Left ventricle myocardium inferior (tissue), 1 donor: Measurements from ENCODE around the gene ITGB7. TPM values are rescaled to one million over a fixed set of nuclear protein-coding genes. Genes with fewer than 3 reads are reported as not detected.

Source experiments
- DNase-seq: peaks from one replicate; pipeline ENCODE4 v3.0.0-alpha.2; 2020
- H3K27ac ChIP-seq: fragments of 200-600 bp; replicated peaks from 2 replicates; pipeline ENCODE4 v1.8.0; 2021
- H3K27me3 ChIP-seq: fragments of 200-600 bp; 2 replicates; pipeline ENCODE4 v1.8.0; 2021; ENCODE audit warnings: low read depth
- H3K36me3 ChIP-seq: fragments of 200-600 bp; 2 replicates; pipeline ENCODE4 v1.8.0; 2021
- H3K4me1 ChIP-seq: fragments of 200-600 bp; 2 replicates; pipeline ENCODE4 v1.8.0; 2021
- H3K4me3 ChIP-seq: fragments of 200-600 bp; 2 replicates; pipeline ENCODE4 v1.8.0; 2021; ENCODE audit warnings: mild to moderate bottlenecking, moderate library complexity
- H3K9me3 ChIP-seq: fragments of 200-600 bp; replicated peaks from 2 replicates; pipeline ENCODE4 v1.8.0; 2021
- CTCF ChIP-seq: fragments of 200-600 bp; IDR thresholded peaks from 2 replicates; pipeline ENCODE4 v1.8.0; 2021; ENCODE audit warnings: antibody characterized with exemption, mild to moderate bottlenecking, borderline replicate concordance
- intact Hi-C: fragments of 100-400 bp; cut with micrococcal nuclease; formaldehyde crosslinking; loops from one replicate; pipeline ENCODE4 v1.11.0; 2022
- total RNA-seq: library from RNA; stranded (reverse); fragmentation: NEBNext Ultra II Directional; extraction: Animal tissue kit (Norgen Biotek cat#: 25700); gene quantifications from one replicate; pipeline ENCODE4 v1.2.1, GENCODE V29; 2021
- donor health status: DM: no; HTN: yes; CAD: no; lungs with severe emphysema.

The ITGB7 gene
- total RNA-seq, 1 donor from 2014 or later, result 1.1 TPM

- no peaks in the 10 kb centered on the region for H3K9me3 ChIP-seq
- intact Hi-C loops, result no loop called here
Observed at GRCh38 chr12:53151039-53151438, 56.0 kb downstream of the ITGB7 start.

GRCh38 chr12:53147653-53148052 lies 59.4 kb downstream of the ITGB7 start:
- Histone ChIP-seq H3K4me1 (no peaks in the 10 kb centered on the region), H3K4me3 (no peak overlapping the region), H3K27me3 (no peaks in the 10 kb centered on the region), H3K36me3 (no peaks in the 10 kb centered on the region), H3K27ac (no peak overlapping the region), H3K9me3 (no peaks in the 10 kb centered on the region)
- DNase-seq, result no peak
- intact Hi-C loops, result no loop called here
- no peak for TF ChIP-seq CTCF

More at GRCh38 chr12:53151039-53151438, 56.0 kb downstream of the ITGB7 start:
- Histone ChIP-seq H3K27me3 (no peaks in the 10 kb centered on the region), H3K4me1 (peaks cover 6% of the 10 kb centered on the region), H3K36me3 (no peaks in the 10 kb centered on the region), H3K4me3 (no peak overlapping the region), H3K27ac (no peak overlapping the region)
- no peak for DNase-seq
- no peak for TF ChIP-seq CTCF

GRCh38 chr12:53147181-53147580 lies 59.9 kb downstream of the ITGB7 start:
- intact Hi-C loops, result no loop called here

GRCh38 chr12:53145383-53146260 lies 61.4 kb downstream of the ITGB7 start:
- no peak for TF ChIP-seq CTCF
- intact Hi-C loops, result no loop called here
- H3K4me1 ChIP-seq, result no peaks in the 10 kb centered on the region
- DNase-seq, result no peak
- no peaks in the 10 kb centered on the region for H3K27me3 ChIP-seq
- H3K27ac ChIP-seq, result no peak overlapping the region
- H3K36me3 ChIP-seq, result no peaks in the 10 kb centered on the region
- no peaks in the 10 kb centered on the region for H3K9me3 ChIP-seq
- no peak overlapping the region for H3K4me3 ChIP-seq

More at GRCh38 chr12:53147181-53147580, 59.9 kb downstream of the ITGB7 start:
- no peak for DNase-seq
- H3K27ac ChIP-seq, result no peak overlapping the region
- no peak overlapping the region for H3K4me3 ChIP-seq
- H3K27me3 ChIP-seq, result no peaks in the 10 kb centered on the region
- no peaks in the 10 kb centered on the region for H3K9me3 ChIP-seq
- H3K36me3 ChIP-seq, result no peaks in the 10 kb centered on the region
- no peak for TF ChIP-seq CTCF
- H3K4me1 ChIP-seq, result no peaks in the 10 kb centered on the region

- intact Hi-C loops, result no loop called here
- no peaks in the 10 kb centered on the region for H3K36me3 ChIP-seq
- no peaks in the 10 kb centered on the region for H3K27me3 ChIP-seq
- H3K27ac ChIP-seq, result no peak overlapping the region
- no peaks in the 10 kb centered on the region for H3K4me1 ChIP-seq
- no peak for DNase-seq
- TF ChIP-seq CTCF, result no peak
- no peak overlapping the region for H3K4me3 ChIP-seq
- no peaks in the 10 kb centered on the region for H3K9me3 ChIP-seq
Observed at GRCh38 chr12:53143355-53143754, 63.7 kb downstream of the ITGB7 start.

Other genes with a start within 250 kb of the ITGB7 start
- gene EIF4B, start 200.8 kb downstream of the ITGB7 start, total RNA-seq, result 390 TPM
- gene TNS2, start 157.2 kb downstream of the ITGB7 start, total RNA-seq, result 109 TPM
- gene SPRYD3, start 127.9 kb downstream of the ITGB7 start, total RNA-seq, result 49.1 TPM
- 53.0 TPM for gene IGFBP6, start 109.6 kb downstream of the ITGB7 start, total RNA-seq
- gene SOAT2, start 103.8 kb downstream of the ITGB7 start, total RNA-seq, result not detected
- 26.5 TPM for gene ZNF740, start 26.5 kb downstream of the ITGB7 start, total RNA-seq
- gene CSAD, start 26.3 kb downstream of the ITGB7 start, total RNA-seq, result 12.2 TPM
- 14.9 TPM for gene RARG, start 25.0 kb upstream of the ITGB7 start, total RNA-seq
- gene ESPL1, start 61.0 kb upstream of the ITGB7 start, total RNA-seq, result 0.36 TPM
- 399 TPM for gene PFDN5, start 88.3 kb upstream of the ITGB7 start, total RNA-seq
- gene MYG1, start 92.4 kb upstream of the ITGB7 start, total RNA-seq, result 34.8 TPM
- 45.1 TPM for gene AAAS, start 114.4 kb upstream of the ITGB7 start, total RNA-seq
- gene SP7, start 129.1 kb upstream of the ITGB7 start, total RNA-seq, result not detected
- gene SP1, start 172.9 kb upstream of the ITGB7 start, total RNA-seq, result 27.4 TPM
- 0.36 TPM for gene AMHR2, start 216.6 kb upstream of the ITGB7 start, total RNA-seq
- gene PRR13, start 234.5 kb upstream of the ITGB7 start, total RNA-seq, result 53.1 TPM
- gene PCBP2, start 244.9 kb upstream of the ITGB7 start, total RNA-seq, result 530 TPM